GM12874 (cell line): ENCODE results near the gene PPP4R3A.

Experiments used
- TF ChIP-seq, protein P1 (sequence below): IDR thresholded peaks from 2 replicates; pipeline ENCODE4 v1.5.1; 2011; ENCODE audit warnings: low read depth, mild to moderate bottlenecking, control low read depth, low read length, moderate library complexity; ENCODE audit not compliant: insufficient read depth

Gene PPP4R3A

DNA sequence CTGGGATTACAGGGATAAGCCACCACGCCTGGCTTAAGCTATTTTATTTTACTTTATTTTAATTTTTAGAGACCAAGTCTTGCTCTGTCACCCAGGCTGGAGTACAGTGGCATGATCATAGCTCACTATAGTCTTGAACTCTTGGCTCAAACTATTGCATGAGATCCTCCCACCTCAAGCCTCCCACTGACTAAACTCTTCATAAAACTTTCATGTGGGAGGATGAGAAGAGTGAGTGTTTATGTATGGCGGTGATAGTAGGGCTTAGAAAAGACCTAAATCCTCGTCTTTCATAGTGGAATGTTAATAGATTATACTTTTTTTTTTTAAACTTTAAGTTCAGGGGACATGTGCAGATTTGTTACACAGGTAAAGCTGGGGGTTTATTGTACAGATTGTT, 23.5 kb upstream of the PPP4R3A start:
- TF ChIP-seq, protein P1, sequence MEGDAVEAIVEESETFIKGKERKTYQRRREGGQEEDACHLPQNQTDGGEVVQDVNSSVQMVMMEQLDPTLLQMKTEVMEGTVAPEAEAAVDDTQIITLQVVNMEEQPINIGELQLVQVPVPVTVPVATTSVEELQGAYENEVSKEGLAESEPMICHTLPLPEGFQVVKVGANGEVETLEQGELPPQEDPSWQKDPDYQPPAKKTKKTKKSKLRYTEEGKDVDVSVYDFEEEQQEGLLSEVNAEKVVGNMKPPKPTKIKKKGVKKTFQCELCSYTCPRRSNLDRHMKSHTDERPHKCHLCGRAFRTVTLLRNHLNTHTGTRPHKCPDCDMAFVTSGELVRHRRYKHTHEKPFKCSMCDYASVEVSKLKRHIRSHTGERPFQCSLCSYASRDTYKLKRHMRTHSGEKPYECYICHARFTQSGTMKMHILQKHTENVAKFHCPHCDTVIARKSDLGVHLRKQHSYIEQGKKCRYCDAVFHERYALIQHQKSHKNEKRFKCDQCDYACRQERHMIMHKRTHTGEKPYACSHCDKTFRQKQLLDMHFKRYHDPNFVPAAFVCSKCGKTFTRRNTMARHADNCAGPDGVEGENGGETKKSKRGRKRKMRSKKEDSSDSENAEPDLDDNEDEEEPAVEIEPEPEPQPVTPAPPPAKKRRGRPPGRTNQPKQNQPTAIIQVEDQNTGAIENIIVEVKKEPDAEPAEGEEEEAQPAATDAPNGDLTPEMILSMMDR: no peak

DNA sequence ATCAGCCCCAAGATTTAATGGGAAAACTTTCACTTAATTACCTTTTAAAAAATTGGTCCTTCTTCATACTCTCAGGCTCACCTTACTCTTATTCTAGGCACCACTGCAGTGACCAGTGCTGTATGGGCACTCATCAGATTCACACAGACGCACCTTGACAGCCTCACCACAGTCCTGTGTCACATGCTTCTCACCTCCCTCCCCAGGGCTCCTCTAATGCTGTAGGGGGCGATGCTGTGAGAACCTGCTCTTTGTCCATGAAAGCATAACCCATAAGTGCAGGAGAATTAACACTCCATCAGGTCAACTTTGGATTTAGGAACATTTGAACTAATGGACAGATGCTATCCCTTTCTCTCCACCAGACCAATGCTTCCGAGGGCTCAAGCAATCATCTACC, 13.9 kb upstream of the PPP4R3A start:
- TF ChIP-seq, protein P1: no peak

DNA sequence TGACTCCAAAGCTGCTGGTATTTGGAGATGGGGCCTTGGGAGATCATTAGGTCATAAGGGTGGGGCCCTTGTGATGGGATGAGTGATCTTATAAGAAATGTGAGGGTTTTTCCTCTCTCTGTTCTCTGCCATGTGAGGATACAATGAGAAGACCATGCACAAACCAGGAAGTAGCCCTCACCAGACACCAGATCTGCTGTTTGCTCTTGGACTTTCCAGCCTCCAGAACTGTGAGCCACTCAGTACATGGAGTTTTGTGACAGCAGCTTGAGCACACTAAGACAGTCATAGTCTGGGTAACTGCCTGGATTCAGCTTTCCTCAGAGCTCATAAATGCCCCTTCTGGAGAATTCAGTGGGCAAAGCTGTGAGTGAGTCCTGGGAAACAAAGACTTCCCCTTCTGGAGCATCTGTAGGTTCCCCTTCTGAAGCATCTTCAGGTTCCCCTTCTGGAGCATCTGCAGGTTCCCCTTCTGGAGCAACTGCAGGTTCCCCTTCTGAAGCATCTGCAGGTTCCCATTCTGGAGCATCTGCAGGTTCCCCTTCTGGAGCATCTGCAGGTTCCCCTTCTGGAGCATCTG, 11.0 kb upstream of the PPP4R3A start:
- TF ChIP-seq, protein P1: no peak

DNA sequence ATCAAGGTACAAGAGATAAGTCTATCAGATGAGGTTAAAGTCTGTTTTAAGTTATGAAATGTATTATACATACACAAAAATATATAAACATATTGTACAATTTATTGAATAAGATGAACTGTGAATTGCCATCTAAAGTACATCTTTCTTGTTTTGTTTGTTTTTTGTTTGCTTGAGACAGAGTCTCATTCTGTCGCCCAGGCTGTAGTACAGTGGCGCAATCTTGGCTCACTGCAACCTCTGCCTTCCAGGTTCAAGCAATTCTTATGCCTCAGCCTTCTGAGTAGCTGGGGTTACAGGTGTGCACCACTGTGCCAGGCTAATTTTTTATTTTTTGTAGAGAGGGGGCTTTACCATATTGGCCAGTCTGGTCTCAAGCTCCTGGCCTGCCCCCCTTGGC, 10.0 kb upstream of the PPP4R3A start:
- TF ChIP-seq, protein P1: no peak

DNA sequence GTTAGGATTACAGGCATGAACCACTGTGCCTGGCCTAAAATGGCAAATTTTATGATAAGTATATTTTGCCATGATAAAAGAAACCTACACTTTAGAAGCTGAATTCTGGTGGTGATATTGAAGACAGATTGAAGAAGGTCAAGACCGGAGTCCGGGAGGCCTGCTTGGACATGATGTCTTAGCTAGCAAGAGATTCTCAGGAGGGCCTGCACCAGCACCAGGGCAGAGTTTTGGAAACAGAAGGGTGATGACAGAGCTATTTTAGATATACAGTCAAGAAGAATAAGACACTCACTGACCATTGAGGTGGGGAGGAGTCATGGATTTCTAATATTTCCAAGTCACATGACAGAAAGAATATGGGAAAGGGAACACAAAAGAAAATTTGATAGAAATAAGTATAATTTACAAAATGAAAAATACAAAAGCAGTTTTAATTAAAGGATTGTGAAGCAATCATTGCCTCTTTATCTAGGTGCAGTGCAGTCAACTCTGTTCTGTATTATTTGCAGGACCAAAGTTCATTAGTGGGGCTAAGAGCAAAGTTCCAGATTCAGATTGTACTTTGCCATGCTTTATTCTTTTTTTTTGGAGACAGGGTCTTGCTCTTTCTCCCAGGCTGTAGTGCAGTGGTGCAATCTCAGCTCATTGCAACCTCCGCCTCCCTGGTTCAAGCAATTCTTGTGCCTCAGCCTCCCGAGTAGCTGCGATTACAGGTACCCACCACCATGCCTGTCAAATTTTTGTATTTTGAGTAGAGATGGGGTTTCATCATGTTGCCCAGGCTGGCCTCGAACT, 9.3 kb upstream of the PPP4R3A start:
- TF ChIP-seq, protein P1: no peak

DNA sequence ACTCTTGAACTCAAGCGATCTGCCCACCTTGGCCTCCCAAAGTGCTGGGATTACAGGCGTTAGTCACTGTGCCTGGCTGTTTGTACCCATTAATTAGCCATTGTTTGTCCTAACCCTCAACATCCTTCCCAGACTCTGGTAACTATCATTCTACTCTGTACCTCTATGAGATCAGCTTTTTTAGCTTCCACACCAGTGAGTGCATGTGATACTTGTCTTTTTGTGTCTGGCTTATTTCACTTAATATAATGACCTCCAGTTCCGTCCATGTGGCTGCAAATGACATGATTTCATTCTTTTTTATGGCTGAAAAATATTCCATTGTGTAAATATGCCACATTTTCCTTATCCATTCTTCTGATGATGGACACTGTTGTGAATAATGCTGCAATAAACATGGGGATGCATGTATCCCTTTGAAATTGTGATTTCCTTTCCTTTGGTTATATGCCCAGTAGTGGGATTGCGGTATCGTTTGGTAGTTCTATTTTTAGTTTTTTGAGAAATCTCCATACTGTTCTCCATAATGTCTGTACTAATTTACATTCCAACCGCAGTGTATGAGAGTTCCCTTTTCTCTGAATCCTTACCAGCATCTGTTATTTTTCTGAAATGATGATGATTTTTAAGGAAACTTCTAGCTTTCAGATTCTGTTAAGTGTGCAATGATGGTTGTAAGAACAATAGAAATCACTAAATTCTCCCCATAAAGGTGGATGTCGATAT, 6.7 kb upstream of the PPP4R3A start:
- TF ChIP-seq, protein P1: no peak

DNA sequence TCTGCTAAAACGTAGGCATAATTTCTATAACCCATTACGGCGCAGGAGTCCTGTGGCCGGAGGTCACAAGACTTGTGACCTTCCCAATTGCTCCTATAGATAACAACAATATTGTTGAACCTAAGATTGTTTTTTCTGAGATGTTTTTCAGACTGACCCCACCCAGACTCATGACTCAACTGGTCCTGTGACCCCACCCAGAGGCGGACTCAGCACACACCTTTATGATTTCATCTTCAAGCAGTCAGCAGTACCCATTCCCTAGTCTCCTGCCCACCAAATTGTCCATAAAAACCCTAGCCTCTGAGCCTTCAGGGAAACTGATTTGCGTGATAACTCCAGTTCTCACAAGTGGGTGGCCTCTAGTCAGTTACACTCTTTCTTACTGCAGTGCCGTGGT, 5.9 kb upstream of the PPP4R3A start:
- TF ChIP-seq, protein P1: no peak
